Coronary artery (tissue), 2 donors: ENCODE measurements around the gene ZFR2.

Experiments
- DNase-seq: peaks from one replicate; pipeline ENCODE4 v3.0.0-alpha.2; 2017; ENCODE audit warnings: low spot score
- H3K27ac ChIP-seq, 2 donors: fragments of 200-600 bp; sonication (generic); one replicate each; pipeline ENCODE4 v1.5.1; 2016 to 2019
- H3K4me3 ChIP-seq: fragments of 200-600 bp; sonication (generic); 2 replicates; pipeline ENCODE4 v1.5.1; 2016; ENCODE audit warnings: mild to moderate bottlenecking, moderate library complexity
- TF ChIP-seq, protein P1 (sequence below): fragments of 200-600 bp; sonication (generic); IDR thresholded peaks from one replicate; pipeline ENCODE4 v1.5.1; 2019; ENCODE audit warnings: antibody characterized with exemption

The ZFR2 gene

GRCh38 chr19:3771906-3772455 is 96.9 kb downstream of the ZFR2 start, which contains the start of gene RAX2:
TSS of gene RAX2 (minus strand) at chr19:3772228. CDS start at chr19:3771742, 486 bp downstream.
- no peak within 1 kb of the TSS for H3K27ac ChIP-seq
- no peak for DNase-seq
- TF ChIP-seq, protein P1, sequence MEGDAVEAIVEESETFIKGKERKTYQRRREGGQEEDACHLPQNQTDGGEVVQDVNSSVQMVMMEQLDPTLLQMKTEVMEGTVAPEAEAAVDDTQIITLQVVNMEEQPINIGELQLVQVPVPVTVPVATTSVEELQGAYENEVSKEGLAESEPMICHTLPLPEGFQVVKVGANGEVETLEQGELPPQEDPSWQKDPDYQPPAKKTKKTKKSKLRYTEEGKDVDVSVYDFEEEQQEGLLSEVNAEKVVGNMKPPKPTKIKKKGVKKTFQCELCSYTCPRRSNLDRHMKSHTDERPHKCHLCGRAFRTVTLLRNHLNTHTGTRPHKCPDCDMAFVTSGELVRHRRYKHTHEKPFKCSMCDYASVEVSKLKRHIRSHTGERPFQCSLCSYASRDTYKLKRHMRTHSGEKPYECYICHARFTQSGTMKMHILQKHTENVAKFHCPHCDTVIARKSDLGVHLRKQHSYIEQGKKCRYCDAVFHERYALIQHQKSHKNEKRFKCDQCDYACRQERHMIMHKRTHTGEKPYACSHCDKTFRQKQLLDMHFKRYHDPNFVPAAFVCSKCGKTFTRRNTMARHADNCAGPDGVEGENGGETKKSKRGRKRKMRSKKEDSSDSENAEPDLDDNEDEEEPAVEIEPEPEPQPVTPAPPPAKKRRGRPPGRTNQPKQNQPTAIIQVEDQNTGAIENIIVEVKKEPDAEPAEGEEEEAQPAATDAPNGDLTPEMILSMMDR = no peak
- no peak within 1 kb of the TSS for H3K4me3 ChIP-seq

- DNase-seq = no peak
- Histone ChIP-seq H3K4me3 (no peak overlapping the region), H3K27ac (no peak overlapping the region)
- TF ChIP-seq, protein P1 = no peak
Observed at GRCh38 chr19:3771000-3771905, 97.6 kb downstream of the ZFR2 start.

GRCh38 chr19:3770136-3770999 is 98.5 kb downstream of the ZFR2 start:
- H3K27ac ChIP-seq = no peak overlapping the region
- TF ChIP-seq, protein P1 = no peak
- no peak overlapping the region for H3K4me3 ChIP-seq
- DNase-seq = no peak

- H3K4me3 ChIP-seq = no peak overlapping the region
- DNase-seq = no peak
- H3K27ac ChIP-seq = no peak overlapping the region
- TF ChIP-seq, protein P1 = no peak
Observed at GRCh38 chr19:3769494-3769893, 99.3 kb downstream of the ZFR2 start.

- TF ChIP-seq, protein P1 = no peak
- Histone ChIP-seq H3K27ac (no peak overlapping the region), H3K4me3 (no peak overlapping the region)
- no peak for DNase-seq
Observed at GRCh38 chr19:3768748-3769099, 100.1 kb downstream of the ZFR2 start.

GRCh38 chr19:3768015-3768747 is 100.7 kb downstream of the ZFR2 start:
- no peak for DNase-seq
- no peak overlapping the region for H3K27ac ChIP-seq
- H3K4me3 ChIP-seq = no peak overlapping the region
- TF ChIP-seq, protein P1 = no peak
